ENCODE data around the gene ZNF521.

DNA sequence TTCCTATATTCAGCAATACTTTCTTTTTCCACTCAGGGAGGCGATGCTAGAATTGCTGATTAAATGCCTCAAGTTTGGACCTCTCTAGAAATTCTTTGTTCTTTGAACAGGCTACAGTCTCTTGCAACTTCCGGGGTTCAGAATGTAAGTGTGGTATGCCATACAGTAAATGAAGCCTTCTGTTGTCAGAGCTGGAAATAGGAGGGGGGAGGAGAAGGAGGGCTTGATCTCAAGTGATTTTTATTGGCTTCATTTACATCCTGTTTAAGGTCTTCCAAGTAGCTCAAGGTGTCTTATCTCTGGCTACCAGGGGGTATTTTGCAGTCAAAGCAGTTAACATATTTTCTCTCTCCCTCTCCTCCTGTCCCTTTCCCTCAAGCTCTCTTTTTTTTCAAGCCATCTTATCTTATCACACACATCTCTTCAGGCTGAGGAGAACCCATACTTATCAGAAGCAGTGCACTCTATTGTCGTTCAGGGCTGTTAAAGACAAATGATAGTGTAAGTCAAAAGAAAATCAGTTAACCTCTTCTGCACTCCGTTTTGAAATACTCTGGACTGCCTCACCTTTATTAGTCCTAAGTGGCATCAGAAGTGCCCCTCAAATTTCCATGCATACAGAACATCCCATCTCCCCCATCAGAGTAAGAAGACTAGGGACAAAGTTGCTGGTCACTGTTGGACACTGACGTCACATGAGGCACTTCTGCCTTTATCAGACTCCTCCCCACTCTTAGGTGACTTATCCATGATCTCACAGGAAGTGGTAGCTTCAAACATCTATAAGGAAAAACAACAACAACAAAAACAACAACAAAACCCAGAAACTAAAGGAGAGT, 112.2 kb downstream of the ZNF521 start:
- TF ChIP-seq, protein P1, sequence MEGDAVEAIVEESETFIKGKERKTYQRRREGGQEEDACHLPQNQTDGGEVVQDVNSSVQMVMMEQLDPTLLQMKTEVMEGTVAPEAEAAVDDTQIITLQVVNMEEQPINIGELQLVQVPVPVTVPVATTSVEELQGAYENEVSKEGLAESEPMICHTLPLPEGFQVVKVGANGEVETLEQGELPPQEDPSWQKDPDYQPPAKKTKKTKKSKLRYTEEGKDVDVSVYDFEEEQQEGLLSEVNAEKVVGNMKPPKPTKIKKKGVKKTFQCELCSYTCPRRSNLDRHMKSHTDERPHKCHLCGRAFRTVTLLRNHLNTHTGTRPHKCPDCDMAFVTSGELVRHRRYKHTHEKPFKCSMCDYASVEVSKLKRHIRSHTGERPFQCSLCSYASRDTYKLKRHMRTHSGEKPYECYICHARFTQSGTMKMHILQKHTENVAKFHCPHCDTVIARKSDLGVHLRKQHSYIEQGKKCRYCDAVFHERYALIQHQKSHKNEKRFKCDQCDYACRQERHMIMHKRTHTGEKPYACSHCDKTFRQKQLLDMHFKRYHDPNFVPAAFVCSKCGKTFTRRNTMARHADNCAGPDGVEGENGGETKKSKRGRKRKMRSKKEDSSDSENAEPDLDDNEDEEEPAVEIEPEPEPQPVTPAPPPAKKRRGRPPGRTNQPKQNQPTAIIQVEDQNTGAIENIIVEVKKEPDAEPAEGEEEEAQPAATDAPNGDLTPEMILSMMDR (IDR thresholded peaks at IDR 0.05), result no peak
- no peak for TF ChIP-seq ZFX (IDR thresholded peaks at IDR 0.05; ENCODE audit: borderline replicate concordance)

All from 22Rv1 (cell line).